DND-41 (cell line): ENCODE data around the gene LRRC42.

ENCODE experiments used
- CTCF ChIP-seq: IDR thresholded peaks from 2 replicates; pipeline ENCODE4 v1.5.1; 2012; ENCODE audit warnings: borderline replicate concordance, low read length, moderate library complexity, mild to moderate bottlenecking; ENCODE audit not compliant: poor library complexity, severe bottlenecking; ENCODE audit errors: extremely low read depth
- EZH2 ChIP-seq: IDR thresholded peaks from 3 replicates; pipeline ENCODE4 v1.6.1; 2012; ENCODE audit warnings: borderline replicate concordance, low read depth, mild to moderate bottlenecking, moderate library complexity, low read length, inconsistent platforms; ENCODE audit not compliant: severe bottlenecking

GRCh38 chr1:53931523-53931922 lies 14.6 kb upstream of the LRRC42 start:
- TF ChIP-seq CTCF (no peak), EZH2 (no peak)
